Fibroblast of skin of right quadriceps (primary cell): ENCODE measurements around the gene CD86.
"Not testable (repeated sequence)": the region's sequence is repeated elsewhere in the genome, so short reads cannot be mapped to it uniquely, and the experiment has no call there.

Experiments used
- DNase-seq: peaks from one replicate; pipeline ENCODE4 v3.0.0-alpha.2; 2013

The CD86 gene

DNA sequence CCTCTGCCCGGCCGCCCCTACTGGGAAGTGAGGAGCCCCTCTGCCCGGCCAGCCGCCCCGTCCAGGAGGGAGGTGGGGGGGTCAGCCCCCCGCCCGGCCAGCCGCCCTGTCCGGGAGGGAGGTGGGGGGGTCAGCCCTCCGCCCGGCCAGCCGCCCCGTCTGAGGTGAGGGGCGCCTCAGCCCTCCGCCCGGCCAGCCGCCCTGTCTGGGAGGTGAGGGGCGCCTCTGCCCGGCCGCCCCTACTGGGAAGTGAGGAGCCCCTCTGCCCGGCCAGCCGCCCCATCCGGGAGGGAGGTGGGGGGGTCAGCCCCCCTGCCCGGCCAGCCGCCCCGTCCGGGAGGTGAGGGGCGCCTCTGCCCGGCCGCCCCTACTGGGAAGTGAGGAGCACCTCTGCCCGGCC lies 109.8 kb downstream of the CD86 start:
- DNase-seq, result not testable (repeated sequence)

DNA sequence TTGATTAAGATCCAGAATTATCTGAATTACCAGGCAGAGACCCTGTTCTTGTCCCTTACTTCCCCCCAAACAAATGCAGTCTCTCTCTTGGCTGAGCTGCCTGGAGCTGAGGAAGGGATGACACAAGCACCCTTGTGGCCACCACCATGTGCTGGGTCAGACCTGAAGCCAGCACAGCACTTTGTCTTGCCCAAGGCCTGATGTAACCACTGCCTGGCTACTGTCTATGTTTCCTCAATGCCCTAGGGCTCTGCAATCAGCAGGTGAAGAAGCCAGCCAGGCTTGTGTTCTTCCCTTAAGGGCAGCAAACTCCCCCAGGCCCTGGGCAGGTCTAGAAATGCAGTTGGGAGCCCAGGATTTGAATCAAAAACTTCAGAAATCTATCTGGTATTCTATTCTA lies 112.5 kb downstream of the CD86 start:
- no peak for DNase-seq

DNA sequence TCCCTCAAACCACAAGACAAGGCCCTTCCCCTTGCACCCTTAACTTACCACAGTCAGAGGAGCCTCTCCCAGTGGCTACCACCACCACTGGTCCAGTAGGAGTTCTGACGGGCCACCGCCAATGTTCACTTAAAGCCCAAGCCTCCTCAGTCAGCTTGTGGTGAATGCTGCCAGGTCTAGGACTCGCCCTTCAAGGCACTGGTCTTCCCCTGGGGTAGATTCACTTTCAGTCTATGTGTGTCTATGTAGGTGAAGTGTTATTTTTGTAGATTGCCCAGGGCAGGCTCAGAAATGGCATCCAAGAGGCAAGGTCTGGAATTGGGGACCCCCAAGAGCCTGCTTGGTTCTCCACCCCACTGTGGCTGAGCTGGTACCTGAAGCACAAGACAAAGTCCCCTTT lies 112.9 kb downstream of the CD86 start:
- no peak for DNase-seq

DNA sequence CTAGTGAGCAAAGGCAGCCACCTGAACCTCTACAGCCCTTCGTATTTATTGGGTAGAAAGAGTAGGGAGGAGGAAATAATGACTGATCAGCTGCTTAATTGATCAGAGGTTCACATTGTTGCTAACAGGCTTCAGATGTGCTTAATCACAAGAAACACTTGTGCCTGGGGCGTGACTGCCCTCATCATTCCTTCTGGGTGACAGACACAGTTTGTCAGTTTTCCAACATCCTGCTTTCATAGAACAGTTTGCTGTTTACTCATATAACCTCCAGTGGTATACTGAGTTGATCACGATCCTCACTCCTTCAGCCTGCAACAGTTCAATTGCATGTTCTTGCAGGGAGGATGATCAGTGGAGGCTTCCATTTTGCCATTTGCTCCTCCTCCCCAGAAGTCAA lies 114.7 kb downstream of the CD86 start:
- no peak for DNase-seq
